GM12878 (cell line): ENCODE measurements around the gene CCDC184.

ENCODE experiments used
- ATF2 ChIP-seq: IDR thresholded peaks from 2 replicates; pipeline ENCODE4 v1.6.1; 2012; ENCODE audit warnings: low read length, inconsistent platforms
- CEBPB ChIP-seq, 2 experiments: fragments of 150-350 bp in 1 of 2; IDR thresholded peaks; 2 replicates each; pipeline ENCODE4 v1.6.1; 2012 to 2014; ENCODE audit warnings: low read depth in 2 of 2, low read length in 2 of 2, borderline replicate concordance in 1 of 2, inconsistent platforms in 1 of 2
- ETV6 ChIP-seq, 2 experiments: fragments of 450-650 bp in 1 of 2; IDR thresholded peaks in 1 of 2; conservative IDR thresholded peaks in 1 of 2; 2 replicates each; pipeline ENCODE4 v1.6.1; 2014; ENCODE audit warnings: antibody characterized with exemption in 1 of 2, borderline replicate concordance in 1 of 2, low read depth in 1 of 2, mild to moderate bottlenecking in 1 of 2, moderate library complexity in 1 of 2
- HDGF ChIP-seq: fragments of 450-650 bp; IDR thresholded peaks from 2 replicates; pipeline ENCODE4 v1.6.1; 2016; ENCODE audit warnings: antibody characterized with exemption
- IKZF1 ChIP-seq: fragments of 450-650 bp; conservative IDR thresholded peaks from 2 replicates; pipeline ENCODE4 v1.6.1; 2017; ENCODE audit warnings: antibody characterized with exemption, mild to moderate bottlenecking
- POLR2A ChIP-seq: IDR thresholded peaks from 2 replicates; pipeline ENCODE4 v1.6.1; 2011; ENCODE audit warnings: low read depth, mild to moderate bottlenecking, low read length
- RELA ChIP-seq: fragments of 450-650 bp; IDR thresholded peaks from 2 replicates; pipeline ENCODE4 v1.8.0; 2014; ENCODE audit warnings: borderline replicate concordance; ENCODE audit not compliant: partially characterized antibody
- TCF12 ChIP-seq: IDR thresholded peaks from 2 replicates; pipeline ENCODE4 v1.6.1; 2011; ENCODE audit warnings: low read depth, mild to moderate bottlenecking, low read length
- TF ChIP-seq, protein P1 (sequence below): IDR thresholded peaks from 2 replicates; pipeline ENCODE4 v1.6.1; 2011; ENCODE audit warnings: low read depth, low read length, improper control_type of control experiment, borderline replicate concordance

- TF ChIP-seq TCF12 (no peak), ETV6 (conservative IDR thresholded peaks at IDR 0.05 in 1 of 2, IDR thresholded peaks at IDR 0.05 in 1 of 2; ENCODE audit: borderline replicate concordance in 1 of 2, low read depth in 1 of 2) (no peak), ATF2 (no peak), CEBPB (IDR thresholded peaks at IDR 0.05; ENCODE audit: borderline replicate concordance in 1 of 2, low read depth in 2 of 2, low read length in 2 of 2) (no peak), IKZF1 (no peak), HDGF (no peak), POLR2A (no peak), RELA (no peak)
- TF ChIP-seq, protein P1, sequence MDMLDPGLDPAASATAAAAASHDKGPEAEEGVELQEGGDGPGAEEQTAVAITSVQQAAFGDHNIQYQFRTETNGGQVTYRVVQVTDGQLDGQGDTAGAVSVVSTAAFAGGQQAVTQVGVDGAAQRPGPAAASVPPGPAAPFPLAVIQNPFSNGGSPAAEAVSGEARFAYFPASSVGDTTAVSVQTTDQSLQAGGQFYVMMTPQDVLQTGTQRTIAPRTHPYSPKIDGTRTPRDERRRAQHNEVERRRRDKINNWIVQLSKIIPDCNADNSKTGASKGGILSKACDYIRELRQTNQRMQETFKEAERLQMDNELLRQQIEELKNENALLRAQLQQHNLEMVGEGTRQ, result no peak
Measured at GRCh38 chr12:48143898-48144297, 39.5 kb upstream of the CCDC184 start.
